Astrocyte (in vitro differentiated cells and primary cell): ENCODE results near the gene FTO.

Source experiments
- CTCF ChIP-seq: IDR thresholded peaks from 2 replicates; pipeline ENCODE4 v1.5.1; 2011; ENCODE audit warnings: low read depth, mild to moderate bottlenecking, inconsistent platforms, low read length, moderate library complexity; ENCODE audit not compliant: insufficient read depth
- EZH2 ChIP-seq: IDR thresholded peaks from 2 replicates; pipeline ENCODE4 v1.6.1; 2012; ENCODE audit warnings: mild to moderate bottlenecking, low read length, inconsistent platforms; ENCODE audit not compliant: insufficient read depth

GRCh38 chr16:54080524-54081008 is 376.6 kb downstream of the FTO start:
- TF ChIP-seq CTCF = no peak
- no peak for TF ChIP-seq EZH2
